ENCODE data around the gene NEURL1B.

- TF ChIP-seq CTCF (IDR thresholded peaks at IDR 0.05) = no peak
- no peak for TF ChIP-seq EZH2 (IDR thresholded peaks at IDR 0.05; ENCODE audit: borderline replicate concordance, insufficient read depth, low read depth, low read length, poor library complexity, severe bottlenecking)
Measured at GRCh38 chr5:172658391-172658790, 17.3 kb downstream of the NEURL1B start.

Data from B cell (primary cell).